ENCODE measurements around the gene EDEM1. TPM values are rescaled to one million over a fixed set of nuclear protein-coding genes. Genes with fewer than 3 reads are reported as not detected.

The EDEM1 gene
- total RNA-seq, 3 donors from 2014 or later (not counting 1 experiment from before 2014, with no cell fraction given): 55.3 to 64.2 (median 59.9) TPM

DNA sequence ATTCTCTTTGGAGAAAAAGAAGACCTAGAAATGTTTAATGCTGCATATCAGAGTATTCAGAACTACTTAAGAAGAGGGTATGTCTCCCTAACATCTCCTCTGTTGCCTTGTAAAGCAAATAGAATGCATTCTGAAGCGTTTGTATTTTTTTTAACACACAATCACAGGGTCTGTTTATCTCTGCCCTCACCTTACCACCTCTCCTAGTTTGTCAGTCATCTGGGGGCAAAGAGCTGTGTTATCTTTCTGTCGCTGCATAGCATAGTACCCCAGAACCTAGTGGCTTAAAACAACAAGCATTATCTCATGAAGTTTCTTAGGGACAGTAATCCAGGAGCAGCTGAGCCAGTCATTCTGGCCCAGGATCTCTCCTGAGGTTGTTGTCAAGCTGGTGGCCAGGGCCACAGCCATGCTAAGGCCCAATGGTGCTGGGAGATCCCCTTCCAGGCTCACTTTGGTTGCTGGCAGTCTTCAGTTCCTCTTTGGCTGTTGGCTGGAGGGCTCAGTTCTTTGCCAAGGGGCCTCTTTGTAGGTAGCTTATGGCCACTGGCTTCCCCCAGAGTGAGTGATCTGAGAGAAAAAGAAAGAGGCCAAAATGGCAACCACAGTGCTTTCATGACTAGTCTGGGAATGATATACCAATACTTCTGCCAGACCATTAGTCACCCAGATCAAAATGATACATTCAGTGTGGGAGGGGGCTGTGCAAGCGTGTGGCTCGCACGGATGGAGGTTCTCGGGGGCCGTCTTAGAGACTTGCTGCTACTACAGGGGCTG lies 17.8 kb downstream of the EDEM1 start:
- Mint-ChIP-seq H3K4me1 (no peaks in the 10 kb centered on the region), H3K4me3 (no peak overlapping the region), H3K27me3 (ENCODE audit: low read depth in 2 of 2) (no peaks in the 10 kb centered on the region), H3K9me3 (no peaks in the 10 kb centered on the region), H3K36me3 (peaks cover 28% of the 10 kb centered on the region), H3K27ac (peak overlapping the region in 1 of 2 donors; percentile 35)
- DNase-seq (no peak), ATAC-seq (no peak)
- Histone ChIP-seq H3K36me3 (ENCODE audit: control insufficient read depth, insufficient read depth, low read length) (peaks cover 89% of the 10 kb centered on the region), H3K27me3 (ENCODE audit: control insufficient read depth, insufficient read depth, low read length) (no peaks in the 10 kb centered on the region), H3K4me1 (ENCODE audit: control insufficient read depth, insufficient read depth, low read length) (no peaks in the 10 kb centered on the region), H3K4me3 (ENCODE audit: low read length) (no peak overlapping the region), H3K27ac (ENCODE audit: low read length) (no peak overlapping the region), H3K9me3 (ENCODE audit: control insufficient read depth, insufficient read depth, low read length) (no peaks in the 10 kb centered on the region)
- WGBS (ENCODE audit: insufficient coverage): 82% methylated on average over 7 of the region's 7 CpGs
- intact Hi-C loops (cut with micrococcal nuclease): no loop called here
- TF ChIP-seq, protein P1, sequence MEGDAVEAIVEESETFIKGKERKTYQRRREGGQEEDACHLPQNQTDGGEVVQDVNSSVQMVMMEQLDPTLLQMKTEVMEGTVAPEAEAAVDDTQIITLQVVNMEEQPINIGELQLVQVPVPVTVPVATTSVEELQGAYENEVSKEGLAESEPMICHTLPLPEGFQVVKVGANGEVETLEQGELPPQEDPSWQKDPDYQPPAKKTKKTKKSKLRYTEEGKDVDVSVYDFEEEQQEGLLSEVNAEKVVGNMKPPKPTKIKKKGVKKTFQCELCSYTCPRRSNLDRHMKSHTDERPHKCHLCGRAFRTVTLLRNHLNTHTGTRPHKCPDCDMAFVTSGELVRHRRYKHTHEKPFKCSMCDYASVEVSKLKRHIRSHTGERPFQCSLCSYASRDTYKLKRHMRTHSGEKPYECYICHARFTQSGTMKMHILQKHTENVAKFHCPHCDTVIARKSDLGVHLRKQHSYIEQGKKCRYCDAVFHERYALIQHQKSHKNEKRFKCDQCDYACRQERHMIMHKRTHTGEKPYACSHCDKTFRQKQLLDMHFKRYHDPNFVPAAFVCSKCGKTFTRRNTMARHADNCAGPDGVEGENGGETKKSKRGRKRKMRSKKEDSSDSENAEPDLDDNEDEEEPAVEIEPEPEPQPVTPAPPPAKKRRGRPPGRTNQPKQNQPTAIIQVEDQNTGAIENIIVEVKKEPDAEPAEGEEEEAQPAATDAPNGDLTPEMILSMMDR (IDR thresholded peaks at IDR 0.05): no peak

DNA sequence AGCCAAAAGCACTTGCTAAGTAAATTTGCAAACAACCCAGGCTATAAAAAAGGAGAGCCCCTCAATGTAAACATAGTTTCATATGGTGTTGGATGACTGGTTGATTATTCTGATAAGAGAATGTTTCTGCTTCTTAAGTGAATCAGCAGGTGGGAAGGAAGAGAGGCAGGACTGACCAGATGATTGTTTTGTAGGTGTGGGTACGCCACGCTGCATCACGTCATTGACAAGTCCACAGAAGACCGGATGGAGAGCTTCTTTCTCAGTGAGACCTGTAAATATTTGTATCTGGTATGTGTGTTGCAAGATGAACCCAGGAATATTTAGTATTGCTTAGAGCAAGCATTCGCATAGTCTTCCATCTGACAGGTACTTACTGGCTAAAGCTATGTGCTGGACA lies 23.4 kb downstream of the EDEM1 start:
- no peak for ATAC-seq
- peaks cover 70% of the 10 kb centered on the region for H3K36me3 Mint-ChIP-seq
- Histone ChIP-seq H3K4me1 (ENCODE audit: control insufficient read depth, insufficient read depth, low read length) (no peaks in the 10 kb centered on the region), H3K27me3 (ENCODE audit: control insufficient read depth, insufficient read depth, low read length) (no peaks in the 10 kb centered on the region), H3K27ac (ENCODE audit: low read length) (no peak overlapping the region), H3K9me3 (ENCODE audit: control insufficient read depth, insufficient read depth, low read length) (no peaks in the 10 kb centered on the region), H3K4me3 (ENCODE audit: low read length) (no peak overlapping the region), H3K36me3 (ENCODE audit: control insufficient read depth, insufficient read depth, low read length) (peaks cover 93% of the 10 kb centered on the region)
- no peak for DNase-seq
- over 99% methylated on average over 5 of the region's 5 CpGs for WGBS (ENCODE audit: insufficient coverage)
- no peak overlapping the region for H3K27ac Mint-ChIP-seq
- intact Hi-C loops (cut with micrococcal nuclease): no loop called here
- no peaks in the 10 kb centered on the region for H3K9me3 Mint-ChIP-seq
- no peaks in the 10 kb centered on the region for H3K27me3 Mint-ChIP-seq (ENCODE audit: low read depth in 2 of 2)
- H3K4me1 Mint-ChIP-seq: peaks cover 0 to 4% of the 10 kb centered on the region in 2 donors
- H3K4me3 Mint-ChIP-seq: no peak overlapping the region
- TF ChIP-seq, protein P1 (IDR thresholded peaks at IDR 0.05): no peak

DNA sequence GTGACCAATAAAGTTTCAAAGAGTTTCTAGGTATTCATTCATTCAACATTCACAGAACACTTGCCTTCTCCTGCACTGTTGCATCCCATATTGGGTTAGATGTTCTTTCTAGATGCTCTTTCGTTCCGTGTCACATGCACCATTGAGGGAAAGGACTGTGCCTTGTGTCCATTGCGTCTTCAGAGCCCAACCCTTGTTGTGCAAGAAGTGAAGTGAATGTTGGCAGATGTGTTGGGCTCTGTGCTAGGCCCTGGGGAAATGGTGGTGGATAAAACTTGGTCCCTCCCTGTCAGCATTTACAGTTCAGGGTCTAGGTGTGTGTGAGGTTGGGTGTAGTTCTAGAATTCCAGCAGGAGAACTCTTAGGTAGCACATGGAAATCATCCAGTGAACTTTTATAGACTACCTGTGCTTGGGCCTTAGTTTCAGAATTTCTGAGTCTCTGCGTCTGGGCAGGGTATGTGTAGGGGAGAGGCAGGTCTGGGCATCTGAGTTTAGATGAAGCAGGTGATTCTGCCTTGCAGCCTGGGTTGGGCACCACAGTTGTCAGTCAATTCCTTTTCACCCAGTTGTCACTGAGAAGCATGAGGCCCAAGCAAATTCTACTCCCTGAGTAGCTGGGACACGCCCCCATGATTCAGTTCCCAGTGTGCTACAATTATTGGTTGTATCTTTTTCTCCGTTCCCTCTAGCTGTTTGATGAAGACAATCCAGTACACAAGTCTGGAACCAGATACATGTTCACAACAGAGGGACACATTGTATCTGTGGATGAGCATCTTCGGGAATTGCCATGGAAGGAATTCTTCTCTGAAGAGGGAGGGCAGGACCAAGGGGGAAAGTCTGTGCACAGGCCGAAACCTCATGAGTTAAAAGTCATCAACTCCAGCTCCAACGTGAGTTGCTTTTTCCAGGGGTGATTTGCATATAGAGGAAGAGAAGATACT lies 25.4 kb downstream of the EDEM1 start:
- peaks cover 64% of the 10 kb centered on the region for H3K36me3 Mint-ChIP-seq
- DNase-seq (no peak), ATAC-seq (no peak)
- Histone ChIP-seq H3K4me1 (ENCODE audit: control insufficient read depth, insufficient read depth, low read length) (no peaks in the 10 kb centered on the region), H3K9me3 (ENCODE audit: control insufficient read depth, insufficient read depth, low read length) (no peaks in the 10 kb centered on the region), H3K4me3 (ENCODE audit: low read length) (no peak overlapping the region), H3K36me3 (ENCODE audit: control insufficient read depth, insufficient read depth, low read length) (peaks cover 89% of the 10 kb centered on the region), H3K27ac (ENCODE audit: low read length) (no peak overlapping the region), H3K27me3 (ENCODE audit: control insufficient read depth, insufficient read depth, low read length) (no peaks in the 10 kb centered on the region)
- TF ChIP-seq, protein P1 (IDR thresholded peaks at IDR 0.05): no peak
- 95% methylated on average over 9 of the region's 9 CpGs for WGBS (ENCODE audit: insufficient coverage)
- intact Hi-C loops (cut with micrococcal nuclease): no loop called here
- H3K4me1 Mint-ChIP-seq: peaks cover 0 to 4% of the 10 kb centered on the region in 2 donors
- H3K9me3 Mint-ChIP-seq: no peaks in the 10 kb centered on the region
- H3K4me3 Mint-ChIP-seq: no peak overlapping the region
- no peaks in the 10 kb centered on the region for H3K27me3 Mint-ChIP-seq (ENCODE audit: low read depth in 2 of 2)
- peak overlapping the region in 1 of 2 donors; percentile 47 for H3K27ac Mint-ChIP-seq
